ENCODE measurements around the gene RAB8B.

Gene RAB8B

DNA sequence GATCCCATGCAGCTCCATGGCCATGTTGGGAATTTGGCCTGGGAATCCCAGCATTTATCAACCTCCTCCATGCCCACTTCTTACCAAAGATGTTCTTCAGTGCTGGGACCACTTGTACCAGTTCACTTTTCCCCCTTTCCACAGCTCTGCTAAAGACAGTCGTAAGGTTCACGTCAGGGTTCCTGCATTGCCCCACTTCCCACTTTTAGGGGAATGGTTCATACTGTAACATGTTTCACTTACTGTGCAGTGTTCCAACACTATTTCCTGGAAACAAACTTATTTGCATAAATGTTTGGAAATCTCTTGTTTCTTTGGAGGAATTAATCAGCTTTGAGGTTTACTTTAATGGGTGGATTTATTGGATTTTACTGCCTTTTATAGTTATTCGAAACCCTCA, 105.0 kb downstream of the RAB8B start:
- TF ChIP-seq ZFX (IDR thresholded peaks at IDR 0.05; ENCODE audit: borderline replicate concordance): no peak
- TF ChIP-seq, protein P1, sequence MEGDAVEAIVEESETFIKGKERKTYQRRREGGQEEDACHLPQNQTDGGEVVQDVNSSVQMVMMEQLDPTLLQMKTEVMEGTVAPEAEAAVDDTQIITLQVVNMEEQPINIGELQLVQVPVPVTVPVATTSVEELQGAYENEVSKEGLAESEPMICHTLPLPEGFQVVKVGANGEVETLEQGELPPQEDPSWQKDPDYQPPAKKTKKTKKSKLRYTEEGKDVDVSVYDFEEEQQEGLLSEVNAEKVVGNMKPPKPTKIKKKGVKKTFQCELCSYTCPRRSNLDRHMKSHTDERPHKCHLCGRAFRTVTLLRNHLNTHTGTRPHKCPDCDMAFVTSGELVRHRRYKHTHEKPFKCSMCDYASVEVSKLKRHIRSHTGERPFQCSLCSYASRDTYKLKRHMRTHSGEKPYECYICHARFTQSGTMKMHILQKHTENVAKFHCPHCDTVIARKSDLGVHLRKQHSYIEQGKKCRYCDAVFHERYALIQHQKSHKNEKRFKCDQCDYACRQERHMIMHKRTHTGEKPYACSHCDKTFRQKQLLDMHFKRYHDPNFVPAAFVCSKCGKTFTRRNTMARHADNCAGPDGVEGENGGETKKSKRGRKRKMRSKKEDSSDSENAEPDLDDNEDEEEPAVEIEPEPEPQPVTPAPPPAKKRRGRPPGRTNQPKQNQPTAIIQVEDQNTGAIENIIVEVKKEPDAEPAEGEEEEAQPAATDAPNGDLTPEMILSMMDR (IDR thresholded peaks at IDR 0.05): no peak
- no peak overlapping the region for H3K27ac ChIP-seq

GRCh38 chr15:63295341-63295740, 105.9 kb downstream of the RAB8B start:
- TF ChIP-seq ZFX (IDR thresholded peaks at IDR 0.05; ENCODE audit: borderline replicate concordance): no peak
- TF ChIP-seq, protein P1 (IDR thresholded peaks at IDR 0.05): no peak
- no peak overlapping the region for H3K27ac ChIP-seq

GRCh38 chr15:63296195-63296594, 106.8 kb downstream of the RAB8B start:
- TF ChIP-seq ZFX (IDR thresholded peaks at IDR 0.05; ENCODE audit: borderline replicate concordance): no peak
- TF ChIP-seq, protein P1 (IDR thresholded peaks at IDR 0.05): no peak
- no peak overlapping the region for H3K27ac ChIP-seq

DNA sequence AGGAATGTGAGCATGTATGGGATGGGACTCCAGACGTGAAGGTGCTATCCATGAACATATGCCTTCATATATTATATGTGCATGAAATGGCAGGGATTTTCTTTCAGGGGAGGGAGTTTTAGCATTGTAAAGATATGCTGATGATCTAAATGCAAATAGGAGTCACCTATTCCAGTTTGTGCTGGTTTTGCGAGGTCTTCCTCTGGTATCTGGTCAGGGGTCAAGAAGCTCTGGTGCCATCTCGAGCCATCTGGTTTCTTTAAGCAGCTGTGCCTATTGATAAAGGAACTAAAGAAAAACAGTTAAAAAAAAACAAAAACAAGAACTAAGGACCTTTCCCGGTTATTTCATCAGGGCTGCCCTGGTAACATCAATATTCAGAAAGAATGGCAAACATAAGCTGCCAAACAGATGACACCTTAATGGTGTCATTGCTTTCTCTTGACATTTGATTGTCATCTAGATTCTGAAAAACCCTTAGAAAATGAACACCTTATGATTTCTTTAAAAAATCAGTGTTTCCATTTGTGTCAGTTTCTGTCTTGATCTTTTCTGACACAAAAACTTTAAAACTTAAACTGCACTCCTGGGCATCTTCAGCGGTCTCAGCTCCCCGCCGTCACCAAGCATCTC, 110.7 kb downstream of the RAB8B start:
- TF ChIP-seq, protein P1 (IDR thresholded peaks at IDR 0.05): no peak
- H3K27ac ChIP-seq: no peak overlapping the region

GRCh38 chr15:63301088-63301487, 111.7 kb downstream of the RAB8B start:
- TF ChIP-seq ZFX (IDR thresholded peaks at IDR 0.05; ENCODE audit: borderline replicate concordance): no peak
- TF ChIP-seq, protein P1 (IDR thresholded peaks at IDR 0.05): no peak
- H3K27ac ChIP-seq: no peak overlapping the region

DNA sequence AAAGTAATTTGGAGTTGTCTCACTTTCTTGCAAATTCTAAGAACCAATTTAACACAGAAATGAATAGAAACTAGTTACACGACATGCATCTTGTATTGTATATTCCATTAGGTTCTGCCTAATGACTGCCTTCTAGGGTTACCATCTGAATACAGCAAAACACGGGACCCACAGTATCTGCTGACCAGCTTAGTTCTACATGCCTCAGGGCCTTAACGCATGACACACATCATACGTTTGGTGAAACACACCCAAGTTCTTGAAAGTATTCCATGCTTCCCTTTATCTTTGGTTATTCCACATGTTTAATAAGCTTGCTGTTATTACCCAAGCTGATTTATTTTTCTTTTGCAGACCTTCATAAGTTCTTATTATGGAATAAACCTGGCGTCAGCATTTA, 115.9 kb downstream of the RAB8B start:
- H3K27ac ChIP-seq: no peak overlapping the region
- TF ChIP-seq ZFX (IDR thresholded peaks at IDR 0.05; ENCODE audit: borderline replicate concordance): no peak
- TF ChIP-seq, protein P1 (IDR thresholded peaks at IDR 0.05): no peak

DNA sequence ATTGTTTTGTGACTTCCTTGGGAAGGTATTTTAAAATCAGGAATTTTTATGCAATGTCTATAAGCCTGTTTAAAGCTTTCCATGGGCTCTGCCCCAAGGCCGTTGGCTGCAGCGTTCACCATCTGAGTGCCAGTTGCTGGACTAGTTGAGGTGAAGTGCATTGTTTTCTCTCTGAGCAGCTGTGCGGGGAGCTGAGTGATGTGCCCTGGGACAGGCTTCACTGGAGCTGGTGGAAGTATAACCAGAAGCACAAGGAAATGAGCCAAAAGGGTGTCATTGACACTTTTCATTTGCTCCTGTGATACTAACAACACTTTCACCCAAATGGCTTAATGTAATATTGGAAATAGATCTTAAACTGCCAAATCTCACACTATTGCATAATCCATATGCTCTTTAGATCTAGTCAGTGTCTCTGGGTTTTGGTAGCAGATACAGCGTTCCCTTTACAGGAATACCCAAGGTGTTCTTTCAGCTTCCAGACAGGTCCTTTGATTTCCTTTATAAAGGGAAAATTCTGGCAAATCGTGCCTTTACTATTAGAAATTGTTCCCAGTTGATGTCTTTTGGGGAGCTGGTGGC, 117.2 kb downstream of the RAB8B start:
- H3K27ac ChIP-seq: no peak overlapping the region
- no peak for TF ChIP-seq ZFX (IDR thresholded peaks at IDR 0.05; ENCODE audit: borderline replicate concordance)
- TF ChIP-seq, protein P1 (IDR thresholded peaks at IDR 0.05): no peak

Measured in 22Rv1 (cell line).